Cardiac muscle cell (in vitro differentiated cells and primary cell): Measurements from ENCODE around the gene GHITM. TPM values are rescaled to one million over a fixed set of nuclear protein-coding genes. Genes with fewer than 3 reads are reported as not detected.

Experiments used
- DNase-seq, 2 donors: peaks; one replicate each; pipeline versions ENCODE4 v3.0.0 to v3.0.0-alpha.2; 2010 to 2017; ENCODE audit warnings: low read depth in 1 of 2, low spot score in 1 of 2
- H3K27ac ChIP-seq: fragments of 200-600 bp; sonication (generic); 2 replicates; pipeline ENCODE4 v1.5.1; 2016
- H3K27me3 ChIP-seq: fragments of 200-600 bp; sonication (generic); 2 replicates; pipeline ENCODE4 v1.6.0; 2016; ENCODE audit warnings: control low read depth
- H3K36me3 ChIP-seq: fragments of 200-600 bp; sonication (generic); 2 replicates; pipeline ENCODE4 v1.5.1; 2016; ENCODE audit warnings: control low read depth
- H3K4me1 ChIP-seq: fragments of 200-600 bp; sonication (generic); 2 replicates; pipeline ENCODE4 v1.8.1; 2017; ENCODE audit warnings: low read depth, mild to moderate bottlenecking, mixed run types
- H3K4me3 ChIP-seq: fragments of 200-600 bp; sonication (generic); 2 replicates; pipeline ENCODE4 v1.5.1; 2016; ENCODE audit warnings: mild to moderate bottlenecking
- H3K9me3 ChIP-seq: fragments of 200-600 bp; sonication (generic); 2 replicates; pipeline ENCODE4 v1.5.1; 2017; ENCODE audit warnings: low read depth, mild to moderate bottlenecking, control low read depth
- polyA plus RNA-seq: library from polyadenylated mRNA; unstranded; fragments of >200 nt; fragmentation: Nextera tagmentation; extraction: Ambion mirVana; gene quantifications from 2 replicates; pipeline ENCODE4 v1.2.1, GENCODE V29; 2016
- total RNA-seq: library from RNA; depleted of rRNA; stranded (reverse); fragments of >200 nt; gene quantifications from 2 replicates; pipeline ENCODE4 v1.2.3, GENCODE V29; 2016
- TF ChIP-seq, protein P1 (sequence below): IDR thresholded peaks from 2 replicates; pipeline ENCODE4 v1.5.1; 2012; ENCODE audit warnings: low read depth, mild to moderate bottlenecking, low read length

The GHITM gene
- total and polyA plus RNA-seq, 2 experiments from 2014 or later: 213 to 409 TPM

DNA sequence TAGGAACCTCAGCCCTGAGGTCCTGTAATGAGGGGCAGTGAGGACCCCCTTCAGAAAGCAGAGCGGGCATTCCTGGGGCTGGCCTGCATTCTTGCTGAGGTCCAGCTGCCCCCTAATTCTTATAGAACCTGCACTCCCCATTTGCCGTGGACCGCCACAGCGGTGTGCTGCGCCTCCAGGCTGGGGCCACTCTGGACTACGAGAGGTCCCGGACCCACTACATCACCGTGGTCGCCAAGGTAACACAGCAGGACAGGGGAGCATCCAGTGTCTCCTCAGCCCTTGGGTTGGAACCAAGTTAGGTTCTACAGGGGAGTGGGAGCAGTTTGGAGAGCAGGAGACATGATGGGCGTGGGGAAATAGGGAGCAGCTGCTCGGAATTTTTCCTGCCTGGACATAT is 62.4 kb downstream of the GHITM start:
- TF ChIP-seq, protein P1, sequence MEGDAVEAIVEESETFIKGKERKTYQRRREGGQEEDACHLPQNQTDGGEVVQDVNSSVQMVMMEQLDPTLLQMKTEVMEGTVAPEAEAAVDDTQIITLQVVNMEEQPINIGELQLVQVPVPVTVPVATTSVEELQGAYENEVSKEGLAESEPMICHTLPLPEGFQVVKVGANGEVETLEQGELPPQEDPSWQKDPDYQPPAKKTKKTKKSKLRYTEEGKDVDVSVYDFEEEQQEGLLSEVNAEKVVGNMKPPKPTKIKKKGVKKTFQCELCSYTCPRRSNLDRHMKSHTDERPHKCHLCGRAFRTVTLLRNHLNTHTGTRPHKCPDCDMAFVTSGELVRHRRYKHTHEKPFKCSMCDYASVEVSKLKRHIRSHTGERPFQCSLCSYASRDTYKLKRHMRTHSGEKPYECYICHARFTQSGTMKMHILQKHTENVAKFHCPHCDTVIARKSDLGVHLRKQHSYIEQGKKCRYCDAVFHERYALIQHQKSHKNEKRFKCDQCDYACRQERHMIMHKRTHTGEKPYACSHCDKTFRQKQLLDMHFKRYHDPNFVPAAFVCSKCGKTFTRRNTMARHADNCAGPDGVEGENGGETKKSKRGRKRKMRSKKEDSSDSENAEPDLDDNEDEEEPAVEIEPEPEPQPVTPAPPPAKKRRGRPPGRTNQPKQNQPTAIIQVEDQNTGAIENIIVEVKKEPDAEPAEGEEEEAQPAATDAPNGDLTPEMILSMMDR: no peak
- no peak overlapping the region for H3K4me3 ChIP-seq
- H3K9me3 ChIP-seq: no peaks in the 10 kb centered on the region
- H3K27ac ChIP-seq: no peak overlapping the region
- peaks cover 24% of the 10 kb centered on the region for H3K27me3 ChIP-seq
- no peaks in the 10 kb centered on the region for H3K4me1 ChIP-seq
- H3K36me3 ChIP-seq: no peaks in the 10 kb centered on the region
- no peak for DNase-seq

DNA sequence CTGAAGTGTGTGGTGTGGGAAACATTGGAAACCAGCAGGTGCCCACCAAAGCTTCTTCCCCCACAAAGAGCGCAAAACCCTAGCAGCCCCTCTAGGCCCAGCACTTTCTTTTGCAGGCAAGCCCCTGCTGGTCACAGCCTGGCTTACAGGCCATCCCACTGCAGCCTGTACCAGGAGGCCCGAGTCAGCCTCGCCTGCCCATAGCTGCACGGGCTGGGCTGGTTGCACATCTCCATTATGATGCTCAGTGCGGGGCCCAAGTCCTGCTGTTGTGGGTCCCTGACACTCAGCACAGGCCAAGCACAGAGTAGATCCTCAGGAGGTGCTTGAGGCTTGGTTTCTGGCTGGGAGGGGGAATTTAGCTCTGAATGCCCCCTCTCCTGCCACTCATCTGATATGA is 63.0 kb downstream of the GHITM start:
- H3K9me3 ChIP-seq: no peaks in the 10 kb centered on the region
- TF ChIP-seq, protein P1: no peak
- no peaks in the 10 kb centered on the region for H3K36me3 ChIP-seq
- no peak overlapping the region for H3K4me3 ChIP-seq
- DNase-seq: no peak
- H3K27ac ChIP-seq: no peak overlapping the region
- H3K27me3 ChIP-seq: peaks cover 24% of the 10 kb centered on the region
- no peaks in the 10 kb centered on the region for H3K4me1 ChIP-seq

Other genes starting within 250 kb of the GHITM start
- gene GPR15LG, start 34.3 kb downstream of the GHITM start, total RNA-seq: not detected in 2 replicates
- not detected in 2 replicates for gene GPR15LG, start 34.3 kb downstream of the GHITM start, polyA plus RNA-seq
- 0.12 and 0.18 TPM in 2 replicates for gene CDHR1, start 55.0 kb downstream of the GHITM start, total RNA-seq
- gene CDHR1, start 55.0 kb downstream of the GHITM start, polyA plus RNA-seq: 0.59 and 0.72 TPM in 2 replicates
- not detected in 2 replicates for gene LRIT2, start 86.0 kb downstream of the GHITM start, total RNA-seq
- not detected in 2 replicates for gene LRIT2, start 86.0 kb downstream of the GHITM start, polyA plus RNA-seq
- not detected in 2 replicates for gene LRIT1, start 102.0 kb downstream of the GHITM start, total RNA-seq
- not detected in 2 replicates for gene LRIT1, start 102.0 kb downstream of the GHITM start, polyA plus RNA-seq
- gene RGR, start 105.5 kb downstream of the GHITM start, total RNA-seq: not detected in 2 replicates
- gene RGR, start 105.5 kb downstream of the GHITM start, polyA plus RNA-seq: not detected in 2 replicates
- 17.7 and 22.5 TPM in 2 replicates for gene CCSER2, start 189.1 kb downstream of the GHITM start, total RNA-seq
- 32.9 and 34.7 TPM in 2 replicates for gene CCSER2, start 189.1 kb downstream of the GHITM start, polyA plus RNA-seq